Peyer's patch (tissue), 4 donors: ENCODE data around the gene IFT172.

Experiments
- POLR2A ChIP-seq, 2 donors: fragments of 450-650 bp; IDR thresholded peaks; one replicate each; pipeline ENCODE4 v1.5.1; 2017; ENCODE audit warnings: antibody characterized with exemption in 2 of 2, mild to moderate bottlenecking in 2 of 2, moderate library complexity in 2 of 2
- TF ChIP-seq, protein P1 (sequence below), 6 experiments: fragments of 450-650 bp in 4 of 6; fragments of 200-600 bp in 2 of 6; sonication (generic) in 1 of 6; IDR thresholded peaks; one replicate each; pipeline ENCODE4 v1.5.1; 2017 to 2019; ENCODE audit warnings: antibody characterized with exemption in 6 of 6, mild to moderate bottlenecking in 3 of 6, moderate library complexity in 1 of 6

DNA sequence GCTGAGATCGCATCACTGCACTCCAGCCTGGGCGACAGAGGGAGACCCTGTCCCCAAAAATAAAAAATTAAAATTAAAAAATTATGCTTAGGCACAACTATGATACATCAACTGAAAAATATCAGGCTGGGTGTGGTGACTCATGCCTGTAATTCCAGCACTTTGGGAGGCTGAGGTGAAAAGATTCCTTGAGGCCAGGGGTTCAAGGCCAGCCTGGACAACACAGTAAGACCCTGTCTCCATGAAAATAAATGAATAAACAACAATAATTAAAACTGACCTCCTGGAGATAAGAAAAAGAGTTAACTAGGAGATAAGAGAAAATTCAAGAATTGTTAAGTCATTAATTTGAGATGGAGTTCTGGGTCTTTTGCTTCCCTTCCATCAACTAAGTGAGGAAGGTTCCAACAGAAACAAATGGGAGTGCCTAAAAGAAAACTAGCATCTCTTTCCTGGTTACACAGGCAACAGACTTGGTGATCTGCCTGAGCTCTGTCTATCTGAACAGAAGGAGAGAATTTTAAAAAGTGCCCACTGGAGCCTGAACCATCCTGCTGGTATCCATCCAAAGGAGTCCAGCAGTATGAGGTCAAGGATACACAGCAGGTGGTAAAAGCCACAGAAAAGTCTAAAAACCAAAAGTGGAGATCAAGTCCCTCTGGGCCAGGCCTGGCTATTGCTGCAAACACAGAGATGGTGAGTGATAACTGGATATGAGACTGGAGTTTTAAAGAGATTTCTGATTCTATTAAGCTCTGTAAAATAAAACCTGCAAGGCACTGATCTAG is 89.0 kb downstream of the IFT172 start:
- TF ChIP-seq, protein P1, sequence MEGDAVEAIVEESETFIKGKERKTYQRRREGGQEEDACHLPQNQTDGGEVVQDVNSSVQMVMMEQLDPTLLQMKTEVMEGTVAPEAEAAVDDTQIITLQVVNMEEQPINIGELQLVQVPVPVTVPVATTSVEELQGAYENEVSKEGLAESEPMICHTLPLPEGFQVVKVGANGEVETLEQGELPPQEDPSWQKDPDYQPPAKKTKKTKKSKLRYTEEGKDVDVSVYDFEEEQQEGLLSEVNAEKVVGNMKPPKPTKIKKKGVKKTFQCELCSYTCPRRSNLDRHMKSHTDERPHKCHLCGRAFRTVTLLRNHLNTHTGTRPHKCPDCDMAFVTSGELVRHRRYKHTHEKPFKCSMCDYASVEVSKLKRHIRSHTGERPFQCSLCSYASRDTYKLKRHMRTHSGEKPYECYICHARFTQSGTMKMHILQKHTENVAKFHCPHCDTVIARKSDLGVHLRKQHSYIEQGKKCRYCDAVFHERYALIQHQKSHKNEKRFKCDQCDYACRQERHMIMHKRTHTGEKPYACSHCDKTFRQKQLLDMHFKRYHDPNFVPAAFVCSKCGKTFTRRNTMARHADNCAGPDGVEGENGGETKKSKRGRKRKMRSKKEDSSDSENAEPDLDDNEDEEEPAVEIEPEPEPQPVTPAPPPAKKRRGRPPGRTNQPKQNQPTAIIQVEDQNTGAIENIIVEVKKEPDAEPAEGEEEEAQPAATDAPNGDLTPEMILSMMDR (IDR thresholded peaks at IDR 0.05) = no peak
- TF ChIP-seq POLR2A (IDR thresholded peaks at IDR 0.05) = no peak
